HepG2 (cell line): ENCODE results near the gene PPCDC. TPM values are rescaled to one million over a fixed set of nuclear protein-coding genes. Genes with fewer than 3 reads are reported as not detected.

Source experiments
- CENPX ChIP-seq: sonication (generic); formaldehyde crosslinking; IDR thresholded peaks from 2 replicates; pipeline ENCODE4 v1.9.0; 2021; ENCODE audit warnings: mild to moderate bottlenecking, missing genetic modification reagents, moderate library complexity
- NCOR1 ChIP-seq: fragments of 200-600 bp; sonication (generic); IDR thresholded peaks from 2 replicates; pipeline ENCODE4 v1.7.0; 2017; ENCODE audit warnings: antibody characterized with exemption, low read length, borderline replicate concordance
- PAX8 ChIP-seq: sonication (generic); formaldehyde crosslinking; IDR thresholded peaks from 2 replicates; pipeline ENCODE4 v1.8.0; 2022; ENCODE audit warnings: mild to moderate bottlenecking, missing genetic modification reagents, borderline replicate concordance
- SYNCRIP ChIP-seq: fragments of 200-400 bp; formaldehyde crosslinking; IDR thresholded peaks from 2 replicates; pipeline ENCODE4 v1.6.1; 2018; ENCODE audit warnings: mild to moderate bottlenecking, low read depth, low read length; ENCODE audit not compliant: insufficient read depth
- ZNF12 ChIP-seq: sonication (generic); formaldehyde crosslinking; IDR thresholded peaks from 2 replicates; pipeline ENCODE4 v1.5.0; 2020; ENCODE audit warnings: missing genetic modification reagents
- ZNF343 ChIP-seq: sonication (generic); formaldehyde crosslinking; IDR thresholded peaks from 2 replicates; pipeline ENCODE4 v1.4.0; 2020; ENCODE audit warnings: mild to moderate bottlenecking, missing genetic modification reagents
- ZNF484 ChIP-seq: sonication (generic); formaldehyde crosslinking; IDR thresholded peaks from 2 replicates; pipeline ENCODE4 v1.5.1; 2020; ENCODE audit warnings: mild to moderate bottlenecking, low read depth, missing genetic modification reagents, borderline replicate concordance
- ZNF713 ChIP-seq: sonication (generic); formaldehyde crosslinking; IDR thresholded peaks from 2 replicates; pipeline ENCODE4 v1.4.0; 2020; ENCODE audit warnings: mild to moderate bottlenecking, missing genetic modification reagents
- ZSCAN12 ChIP-seq: sonication (generic); formaldehyde crosslinking; IDR thresholded peaks from 2 replicates; pipeline ENCODE4 v1.9.0; 2021; ENCODE audit warnings: mild to moderate bottlenecking, missing genetic modification reagents
- ZSCAN9 ChIP-seq: IDR thresholded peaks from 2 replicates; pipeline ENCODE4 v1.6.1; 2016; ENCODE audit warnings: borderline replicate concordance
- polyA plus RNA-seq, 8 experiments: library from polyadenylated mRNA; depleted of rRNA in 3 of 8; stranded (reverse) in 7 of 8; unstranded in 1 of 8; fragments of >200 nt; fragmentation: Illumina TruSeq in 4 of 8; extraction: Trizol in 4 of 8; gene quantifications; 2 replicates each; pipeline versions ENCODE4 v1.2.1 to v1.2.3, GENCODE V29; 2011 to 2016; ENCODE audit warnings: low read depth in 4 of 8, missing spikeins in 1 of 8, mixed read lengths in 1 of 8; ENCODE audit not compliant: insufficient read depth in 1 of 8
- total RNA-seq, 5 experiments: library from RNA; depleted of rRNA; stranded (reverse); fragments of >200 nt; fragmentation: Illumina TruSeq; extraction: Trizol; gene quantifications; 2 replicates each; pipeline ENCODE4 v1.2.3, GENCODE V29; 2016; ENCODE audit warnings: low read depth in 1 of 5
- TF ChIP-seq, protein P1 (sequence below): sonication (generic); formaldehyde crosslinking; IDR thresholded peaks from 2 replicates; pipeline ENCODE4 v1.5.0; 2020; ENCODE audit warnings: mild to moderate bottlenecking, missing genetic modification reagents, borderline replicate concordance
- TF ChIP-seq, protein P2 (sequence below): sonication (generic); formaldehyde crosslinking; IDR thresholded peaks from 2 replicates; pipeline ENCODE4 v1.4.0; 2020; ENCODE audit warnings: mild to moderate bottlenecking, low read depth, missing genetic modification reagents
- TF ChIP-seq, protein P3 (sequence below): sonication (generic); formaldehyde crosslinking; IDR thresholded peaks from 2 replicates; pipeline ENCODE4 v1.5.1; 2020; ENCODE audit warnings: missing genetic modification reagents, mild to moderate bottlenecking, borderline replicate concordance
- TF ChIP-seq, protein P4 (sequence below): IDR thresholded peaks from 2 replicates; pipeline ENCODE4 v1.6.1; 2016; ENCODE audit warnings: mild to moderate bottlenecking
- TF ChIP-seq, protein P5 (sequence below): sonication (generic); formaldehyde crosslinking; IDR thresholded peaks from 2 replicates; pipeline ENCODE4 v1.5.0; 2020; ENCODE audit warnings: missing genetic modification reagents
- TF ChIP-seq, protein P6 (sequence below): sonication (generic); formaldehyde crosslinking; IDR thresholded peaks from 2 replicates; pipeline ENCODE4 v1.4.0; 2020; ENCODE audit warnings: missing genetic modification reagents, borderline replicate concordance

The PPCDC gene
- total and polyA plus RNA-seq, 2 of the 13 experiments (the other 11 are each of a cell fraction or from before 2014, with no cell fraction given) = 12.3 to 12.8 TPM

DNA sequence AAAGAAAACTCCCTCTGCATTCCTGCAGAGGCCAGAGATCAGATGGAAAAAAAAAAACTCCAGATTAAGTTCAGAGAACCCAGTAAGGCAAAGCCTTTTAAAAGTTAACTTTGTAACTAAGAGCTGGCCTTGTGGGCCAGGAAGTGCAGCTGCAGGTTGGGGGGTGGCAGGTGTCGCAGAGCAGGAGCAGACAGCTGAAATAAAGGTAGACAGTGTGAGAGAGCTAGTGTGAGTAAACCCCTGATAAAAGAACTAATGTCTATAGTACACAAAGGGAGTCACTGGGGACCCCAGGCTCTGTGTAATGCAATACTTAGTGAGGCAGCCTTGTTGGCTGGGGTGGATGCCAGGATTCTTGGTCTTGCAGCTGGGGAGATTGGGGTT is 42.1 kb downstream of the PPCDC start (continued):
- TF ChIP-seq, protein P1, sequence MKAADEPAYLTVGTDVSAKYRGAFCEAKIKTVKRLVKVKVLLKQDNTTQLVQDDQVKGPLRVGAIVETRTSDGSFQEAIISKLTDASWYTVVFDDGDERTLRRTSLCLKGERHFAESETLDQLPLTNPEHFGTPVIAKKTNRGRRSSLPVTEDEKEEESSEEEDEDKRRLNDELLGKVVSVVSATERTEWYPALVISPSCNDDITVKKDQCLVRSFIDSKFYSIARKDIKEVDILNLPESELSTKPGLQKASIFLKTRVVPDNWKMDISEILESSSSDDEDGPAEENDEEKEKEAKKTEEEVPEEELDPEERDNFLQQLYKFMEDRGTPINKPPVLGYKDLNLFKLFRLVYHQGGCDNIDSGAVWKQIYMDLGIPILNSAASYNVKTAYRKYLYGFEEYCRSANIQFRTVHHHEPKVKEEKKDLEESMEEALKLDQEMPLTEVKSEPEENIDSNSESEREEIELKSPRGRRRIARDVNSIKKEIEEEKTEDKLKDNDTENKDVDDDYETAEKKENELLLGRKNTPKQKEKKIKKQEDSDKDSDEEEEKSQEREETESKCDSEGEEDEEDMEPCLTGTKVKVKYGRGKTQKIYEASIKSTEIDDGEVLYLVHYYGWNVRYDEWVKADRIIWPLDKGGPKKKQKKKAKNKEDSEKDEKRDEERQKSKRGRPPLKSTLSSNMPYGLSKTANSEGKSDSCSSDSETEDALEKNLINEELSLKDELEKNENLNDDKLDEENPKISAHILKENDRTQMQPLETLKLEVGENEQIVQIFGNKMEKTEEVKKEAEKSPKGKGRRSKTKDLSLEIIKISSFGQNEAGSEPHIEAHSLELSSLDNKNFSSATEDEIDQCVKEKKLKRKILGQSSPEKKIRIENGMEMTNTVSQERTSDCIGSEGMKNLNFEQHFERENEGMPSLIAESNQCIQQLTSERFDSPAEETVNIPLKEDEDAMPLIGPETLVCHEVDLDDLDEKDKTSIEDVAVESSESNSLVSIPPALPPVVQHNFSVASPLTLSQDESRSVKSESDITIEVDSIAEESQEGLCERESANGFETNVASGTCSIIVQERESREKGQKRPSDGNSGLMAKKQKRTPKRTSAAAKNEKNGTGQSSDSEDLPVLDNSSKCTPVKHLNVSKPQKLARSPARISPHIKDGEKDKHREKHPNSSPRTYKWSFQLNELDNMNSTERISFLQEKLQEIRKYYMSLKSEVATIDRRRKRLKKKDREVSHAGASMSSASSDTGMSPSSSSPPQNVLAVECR (CRISPR knock-in tag) = peak; percentile 25; the same call in 1 of the 2 replicates
- TF ChIP-seq ZNF713 (CRISPR knock-in tag) (no peak), PAX8 (no peak), ZSCAN12 (CRISPR knock-in tag) (no peak), SYNCRIP (no peak), ZNF484 (CRISPR knock-in tag) (no peak), ZNF12 (CRISPR knock-in tag) (no peak), CENPX (CRISPR knock-in tag) (no peak), NCOR1 (peak; percentile 26; the same call in 1 of the 2 replicates), ZNF343 (CRISPR knock-in tag) (no peak), ZSCAN9 (CRISPR knock-in tag) (no peak)
- TF ChIP-seq, protein P2, sequence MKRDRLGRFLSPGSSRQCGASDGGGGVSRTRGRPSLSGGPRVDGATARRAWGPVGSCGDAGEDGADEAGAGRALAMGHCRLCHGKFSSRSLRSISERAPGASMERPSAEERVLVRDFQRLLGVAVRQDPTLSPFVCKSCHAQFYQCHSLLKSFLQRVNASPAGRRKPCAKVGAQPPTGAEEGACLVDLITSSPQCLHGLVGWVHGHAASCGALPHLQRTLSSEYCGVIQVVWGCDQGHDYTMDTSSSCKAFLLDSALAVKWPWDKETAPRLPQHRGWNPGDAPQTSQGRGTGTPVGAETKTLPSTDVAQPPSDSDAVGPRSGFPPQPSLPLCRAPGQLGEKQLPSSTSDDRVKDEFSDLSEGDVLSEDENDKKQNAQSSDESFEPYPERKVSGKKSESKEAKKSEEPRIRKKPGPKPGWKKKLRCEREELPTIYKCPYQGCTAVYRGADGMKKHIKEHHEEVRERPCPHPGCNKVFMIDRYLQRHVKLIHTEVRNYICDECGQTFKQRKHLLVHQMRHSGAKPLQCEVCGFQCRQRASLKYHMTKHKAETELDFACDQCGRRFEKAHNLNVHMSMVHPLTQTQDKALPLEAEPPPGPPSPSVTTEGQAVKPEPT (CRISPR knock-in tag) = 0 out of 2 replicates have a peak, but pooled peaks have one; percentile 64
- TF ChIP-seq, protein P3, sequence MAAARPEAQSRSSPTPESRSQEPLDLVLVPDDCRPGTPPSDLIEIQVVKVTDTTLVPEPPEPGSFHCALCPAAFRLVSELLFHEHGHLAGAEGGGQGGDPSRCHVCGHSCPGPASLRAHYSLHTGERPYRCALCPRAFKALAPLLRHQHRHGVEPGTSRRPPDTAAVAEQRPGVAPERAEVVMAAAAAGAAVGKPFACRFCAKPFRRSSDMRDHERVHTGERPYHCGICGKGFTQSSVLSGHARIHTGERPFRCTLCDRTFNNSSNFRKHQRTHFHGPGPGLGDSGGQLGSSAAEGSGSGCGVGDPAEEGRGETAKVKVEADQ (CRISPR knock-in tag) = no peak
- TF ChIP-seq, protein P4, sequence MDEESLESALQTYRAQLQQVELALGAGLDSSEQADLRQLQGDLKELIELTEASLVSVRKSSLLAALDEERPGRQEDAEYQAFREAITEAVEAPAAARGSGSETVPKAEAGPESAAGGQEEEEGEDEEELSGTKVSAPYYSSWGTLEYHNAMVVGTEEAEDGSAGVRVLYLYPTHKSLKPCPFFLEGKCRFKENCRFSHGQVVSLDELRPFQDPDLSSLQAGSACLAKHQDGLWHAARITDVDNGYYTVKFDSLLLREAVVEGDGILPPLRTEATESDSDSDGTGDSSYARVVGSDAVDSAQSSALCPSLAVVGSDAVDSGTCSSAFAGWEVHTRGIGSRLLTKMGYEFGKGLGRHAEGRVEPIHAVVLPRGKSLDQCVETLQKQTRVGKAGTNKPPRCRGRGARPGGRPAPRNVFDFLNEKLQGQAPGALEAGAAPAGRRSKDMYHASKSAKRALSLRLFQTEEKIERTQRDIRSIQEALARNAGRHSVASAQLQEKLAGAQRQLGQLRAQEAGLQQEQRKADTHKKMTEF (CRISPR knock-in tag) = peak; percentile 66
- TF ChIP-seq, protein P5, sequence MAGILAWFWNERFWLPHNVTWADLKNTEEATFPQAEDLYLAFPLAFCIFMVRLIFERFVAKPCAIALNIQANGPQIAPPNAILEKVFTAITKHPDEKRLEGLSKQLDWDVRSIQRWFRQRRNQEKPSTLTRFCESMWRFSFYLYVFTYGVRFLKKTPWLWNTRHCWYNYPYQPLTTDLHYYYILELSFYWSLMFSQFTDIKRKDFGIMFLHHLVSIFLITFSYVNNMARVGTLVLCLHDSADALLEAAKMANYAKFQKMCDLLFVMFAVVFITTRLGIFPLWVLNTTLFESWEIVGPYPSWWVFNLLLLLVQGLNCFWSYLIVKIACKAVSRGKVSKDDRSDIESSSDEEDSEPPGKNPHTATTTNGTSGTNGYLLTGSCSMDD (CRISPR knock-in tag) = no peak
- TF ChIP-seq, protein P6, sequence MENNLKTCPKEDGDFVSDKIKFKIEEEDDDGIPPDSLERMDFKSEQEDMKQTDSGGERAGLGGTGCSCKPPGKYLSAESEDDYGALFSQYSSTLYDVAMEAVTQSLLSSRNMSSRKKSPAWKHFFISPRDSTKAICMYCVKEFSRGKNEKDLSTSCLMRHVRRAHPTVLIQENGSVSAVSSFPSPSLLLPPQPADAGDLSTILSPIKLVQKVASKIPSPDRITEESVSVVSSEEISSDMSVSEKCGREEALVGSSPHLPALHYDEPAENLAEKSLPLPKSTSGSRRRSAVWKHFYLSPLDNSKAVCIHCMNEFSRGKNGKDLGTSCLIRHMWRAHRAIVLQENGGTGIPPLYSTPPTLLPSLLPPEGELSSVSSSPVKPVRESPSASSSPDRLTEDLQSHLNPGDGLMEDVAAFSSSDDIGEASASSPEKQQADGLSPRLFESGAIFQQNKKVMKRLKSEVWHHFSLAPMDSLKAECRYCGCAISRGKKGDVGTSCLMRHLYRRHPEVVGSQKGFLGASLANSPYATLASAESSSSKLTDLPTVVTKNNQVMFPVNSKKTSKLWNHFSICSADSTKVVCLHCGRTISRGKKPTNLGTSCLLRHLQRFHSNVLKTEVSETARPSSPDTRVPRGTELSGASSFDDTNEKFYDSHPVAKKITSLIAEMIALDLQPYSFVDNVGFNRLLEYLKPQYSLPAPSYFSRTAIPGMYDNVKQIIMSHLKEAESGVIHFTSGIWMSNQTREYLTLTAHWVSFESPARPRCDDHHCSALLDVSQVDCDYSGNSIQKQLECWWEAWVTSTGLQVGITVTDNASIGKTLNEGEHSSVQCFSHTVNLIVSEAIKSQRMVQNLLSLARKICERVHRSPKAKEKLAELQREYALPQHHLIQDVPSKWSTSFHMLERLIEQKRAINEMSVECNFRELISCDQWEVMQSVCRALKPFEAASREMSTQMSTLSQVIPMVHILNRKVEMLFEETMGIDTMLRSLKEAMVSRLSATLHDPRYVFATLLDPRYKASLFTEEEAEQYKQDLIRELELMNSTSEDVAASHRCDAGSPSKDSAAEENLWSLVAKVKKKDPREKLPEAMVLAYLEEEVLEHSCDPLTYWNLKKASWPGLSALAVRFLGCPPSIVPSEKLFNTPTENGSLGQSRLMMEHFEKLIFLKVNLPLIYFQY (CRISPR knock-in tag) = no peak; the same call in 1 of the 2 replicates
